MM.1S (cell line): ENCODE data around the gene FDX1.

Experiments used
- DNase-seq: peaks from one replicate; pipeline ENCODE4 v3.0.0-alpha.2; 2015
- H2AFZ ChIP-seq: fragments of 300-600 bp; sonication (generic); 2 replicates; pipeline ENCODE4 v1.6.0; 2016; ENCODE audit warnings: antibody characterized with exemption, low read length
- H3F3A ChIP-seq: fragments of 300-600 bp; sonication (generic); 2 replicates; pipeline ENCODE4 v1.6.1; 2016; ENCODE audit warnings: mild to moderate bottlenecking, antibody characterized with exemption, low read length, moderate library complexity, mixed read lengths; ENCODE audit not compliant: insufficient read depth
- H3K27ac ChIP-seq: fragments of 300-600 bp; sonication (generic); 2 replicates; pipeline ENCODE4 v1.5.1; 2016; ENCODE audit warnings: mild to moderate bottlenecking, low read length
- H3K27me3 ChIP-seq: fragments of 300-600 bp; sonication (generic); replicated peaks from 2 replicates; pipeline ENCODE4 v1.6.0; 2016; ENCODE audit warnings: low read length; ENCODE audit not compliant: insufficient read depth
- H3K36me3 ChIP-seq: fragments of 300-600 bp; sonication (generic); replicated peaks from 2 replicates; pipeline ENCODE4 v1.6.1; 2016; ENCODE audit warnings: mild to moderate bottlenecking, low read length, mixed read lengths; ENCODE audit not compliant: insufficient read depth
- H3K4me1 ChIP-seq: fragments of 300-600 bp; sonication (generic); 2 replicates; pipeline ENCODE4 v1.6.1; 2016; ENCODE audit warnings: low read length, mixed read lengths
- H3K4me2 ChIP-seq: fragments of 300-600 bp; sonication (generic); 2 replicates; pipeline ENCODE4 v1.6.0; 2016; ENCODE audit warnings: low read depth, low read length
- H3K4me3 ChIP-seq: fragments of 300-600 bp; sonication (generic); 2 replicates; pipeline ENCODE4 v1.5.1; 2016; ENCODE audit warnings: low read length, mixed read lengths
- H3K79me2 ChIP-seq: fragments of 300-600 bp; sonication (generic); 2 replicates; pipeline ENCODE4 v1.6.1; 2016; ENCODE audit warnings: mixed run types, low read length, mixed read lengths
- H3K9ac ChIP-seq: fragments of 300-600 bp; sonication (generic); 2 replicates; pipeline ENCODE4 v1.6.1; 2016; ENCODE audit warnings: low read length, mixed read lengths
- H3K9me2 ChIP-seq: fragments of 300-600 bp; sonication (generic); replicated peaks from 2 replicates; pipeline ENCODE4 v1.6.1; 2016; ENCODE audit warnings: mild to moderate bottlenecking, low read length, mixed read lengths; ENCODE audit not compliant: insufficient read depth
- H3K9me3 ChIP-seq: fragments of 300-600 bp; sonication (generic); replicated peaks from 2 replicates; pipeline ENCODE4 v1.6.1; 2016; ENCODE audit warnings: mild to moderate bottlenecking, low read length, mixed read lengths; ENCODE audit not compliant: insufficient read depth
- H4K20me1 ChIP-seq: fragments of 300-600 bp; sonication (generic); 2 replicates; pipeline ENCODE4 v1.6.1; 2016; ENCODE audit warnings: mild to moderate bottlenecking, low read length, moderate library complexity, mixed read lengths; ENCODE audit not compliant: insufficient read depth
- EZH2 ChIP-seq: fragments of 300-600 bp; sonication (generic); optimal IDR thresholded peaks from 2 replicates; pipeline ENCODE3; 2017; ENCODE audit warnings: low read depth, mild to moderate bottlenecking, antibody characterized with exemption, low read length, mixed read lengths
- EZH2phosphoT487 ChIP-seq: fragments of 300-600 bp; sonication (generic); IDR thresholded peaks from 2 replicates; pipeline ENCODE4 v1.6.1; 2018; ENCODE audit warnings: antibody characterized with exemption, low read length
- TF ChIP-seq, protein P1 (sequence below): fragments of 300-600 bp; sonication (generic); IDR thresholded peaks from 2 replicates; pipeline ENCODE4 v1.5.1; 2016; ENCODE audit warnings: antibody characterized with exemption, low read length, mixed read lengths

The FDX1 gene

DNA sequence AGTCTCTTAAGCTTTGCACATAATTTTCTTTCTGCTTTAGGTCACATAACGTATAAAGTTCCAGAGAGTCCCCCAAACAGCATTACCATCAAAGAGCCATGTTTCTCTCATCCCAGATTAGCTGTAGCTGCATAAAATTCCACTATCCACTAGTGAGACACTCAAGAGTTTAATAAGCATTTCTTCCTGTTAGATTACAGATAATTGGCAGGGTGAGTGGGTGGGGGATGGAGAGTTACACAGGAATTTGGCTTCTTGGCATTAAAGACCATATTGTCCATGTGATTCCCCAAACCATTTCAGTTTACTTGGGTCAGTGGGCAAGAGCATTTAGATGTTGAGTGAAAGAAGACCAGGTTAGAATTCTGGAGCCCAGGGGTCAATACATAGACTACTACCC, 82.3 kb downstream of the FDX1 start:
- TF ChIP-seq, protein P1, sequence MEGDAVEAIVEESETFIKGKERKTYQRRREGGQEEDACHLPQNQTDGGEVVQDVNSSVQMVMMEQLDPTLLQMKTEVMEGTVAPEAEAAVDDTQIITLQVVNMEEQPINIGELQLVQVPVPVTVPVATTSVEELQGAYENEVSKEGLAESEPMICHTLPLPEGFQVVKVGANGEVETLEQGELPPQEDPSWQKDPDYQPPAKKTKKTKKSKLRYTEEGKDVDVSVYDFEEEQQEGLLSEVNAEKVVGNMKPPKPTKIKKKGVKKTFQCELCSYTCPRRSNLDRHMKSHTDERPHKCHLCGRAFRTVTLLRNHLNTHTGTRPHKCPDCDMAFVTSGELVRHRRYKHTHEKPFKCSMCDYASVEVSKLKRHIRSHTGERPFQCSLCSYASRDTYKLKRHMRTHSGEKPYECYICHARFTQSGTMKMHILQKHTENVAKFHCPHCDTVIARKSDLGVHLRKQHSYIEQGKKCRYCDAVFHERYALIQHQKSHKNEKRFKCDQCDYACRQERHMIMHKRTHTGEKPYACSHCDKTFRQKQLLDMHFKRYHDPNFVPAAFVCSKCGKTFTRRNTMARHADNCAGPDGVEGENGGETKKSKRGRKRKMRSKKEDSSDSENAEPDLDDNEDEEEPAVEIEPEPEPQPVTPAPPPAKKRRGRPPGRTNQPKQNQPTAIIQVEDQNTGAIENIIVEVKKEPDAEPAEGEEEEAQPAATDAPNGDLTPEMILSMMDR = no peak
- no peak for TF ChIP-seq EZH2phosphoT487
- no peak for TF ChIP-seq EZH2
- DNase-seq = no peak
- Histone ChIP-seq H3K4me2 (no peak overlapping the region), H3K27me3 (no peaks in the 10 kb centered on the region), H3K9ac (no peak overlapping the region), H3K27ac (no peak overlapping the region), H3K36me3 (no peaks in the 10 kb centered on the region), H2AFZ (no peak overlapping the region), H3K9me2 (no peaks in the 10 kb centered on the region), H4K20me1 (no peaks in the 10 kb centered on the region), H3K4me1 (no peaks in the 10 kb centered on the region), H3K4me3 (no peak overlapping the region), H3K9me3 (no peaks in the 10 kb centered on the region), H3K79me2 (no peaks in the 10 kb centered on the region), H3F3A (no peaks in the 10 kb centered on the region)

DNA sequence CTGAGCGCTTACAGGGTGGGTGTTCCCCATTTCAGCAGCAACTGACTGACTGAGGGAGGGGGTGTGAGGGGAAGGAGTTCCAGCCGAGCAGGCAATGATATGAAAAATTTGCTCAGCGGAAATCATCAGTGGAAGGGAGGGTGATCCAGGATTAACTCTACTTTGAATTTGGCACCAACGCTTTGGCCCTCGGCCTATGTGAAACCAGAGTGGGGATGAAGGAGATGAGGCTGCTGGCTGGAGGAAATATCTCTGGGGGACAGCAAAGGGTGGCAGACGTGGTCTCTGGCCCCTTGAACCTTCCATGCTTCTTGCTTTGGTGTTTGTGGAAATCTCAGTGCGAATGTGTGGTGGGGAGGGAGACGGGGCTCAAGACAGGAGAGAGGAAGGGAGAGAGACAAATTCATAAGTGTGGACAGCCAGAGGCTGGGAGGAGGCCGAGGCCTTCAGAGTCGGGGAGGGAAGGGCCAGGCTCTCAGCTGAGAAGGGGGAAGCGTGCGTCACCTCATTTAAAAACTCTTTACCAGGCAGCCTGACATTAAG, 83.6 kb downstream of the FDX1 start:
- H3K27ac ChIP-seq = no peak overlapping the region
- no peaks in the 10 kb centered on the region for H4K20me1 ChIP-seq
- no peaks in the 10 kb centered on the region for H3K79me2 ChIP-seq
- no peak overlapping the region for H2AFZ ChIP-seq
- no peak for DNase-seq
- no peaks in the 10 kb centered on the region for H3K9me3 ChIP-seq
- H3K36me3 ChIP-seq = no peaks in the 10 kb centered on the region
- no peaks in the 10 kb centered on the region for H3K9me2 ChIP-seq
- TF ChIP-seq EZH2 (no peak), EZH2phosphoT487 (no peak)
- TF ChIP-seq, protein P1 = no peak
- no peaks in the 10 kb centered on the region for H3F3A ChIP-seq
- H3K4me2 ChIP-seq = no peak overlapping the region
- H3K27me3 ChIP-seq = no peaks in the 10 kb centered on the region
- no peaks in the 10 kb centered on the region for H3K4me1 ChIP-seq
- H3K4me3 ChIP-seq = no peak overlapping the region
- no peak overlapping the region for H3K9ac ChIP-seq

DNA sequence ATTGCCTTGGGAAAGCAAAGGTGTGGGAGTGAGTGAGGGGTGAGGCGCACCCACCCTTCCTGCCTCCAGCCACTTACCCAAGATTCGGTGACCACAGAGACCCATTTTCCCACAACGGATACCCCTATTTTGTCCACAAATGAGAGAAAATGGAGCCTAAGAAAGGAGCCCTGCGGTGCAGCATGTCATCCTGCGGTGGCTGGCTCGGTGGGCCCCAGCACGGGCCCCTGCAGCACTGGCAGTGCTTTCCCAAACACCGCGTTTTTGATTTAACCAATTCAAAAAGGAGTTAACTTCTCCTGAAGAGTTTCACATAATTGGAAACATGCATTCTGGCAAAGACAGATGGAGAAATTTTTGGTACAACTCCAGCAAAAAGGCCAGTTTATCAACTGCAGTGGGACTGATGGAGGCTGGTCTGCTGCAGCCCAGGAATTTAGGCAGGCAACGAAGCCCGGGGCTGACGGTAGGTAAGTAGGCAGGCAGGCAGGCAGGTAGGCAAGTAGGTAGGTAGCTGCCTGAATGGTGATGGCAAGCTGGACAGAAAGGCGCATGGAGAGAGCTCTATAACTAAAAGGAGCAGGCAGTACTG, 84.2 kb downstream of the FDX1 start:
- Histone ChIP-seq H3K9me3 (no peaks in the 10 kb centered on the region), H3K79me2 (no peaks in the 10 kb centered on the region), H2AFZ (no peak overlapping the region), H3K36me3 (no peaks in the 10 kb centered on the region), H3K27ac (no peak overlapping the region), H4K20me1 (no peaks in the 10 kb centered on the region), H3K9me2 (no peaks in the 10 kb centered on the region), H3K4me2 (no peak overlapping the region), H3K4me3 (no peak overlapping the region), H3K4me1 (no peaks in the 10 kb centered on the region), H3F3A (no peaks in the 10 kb centered on the region), H3K9ac (no peak overlapping the region), H3K27me3 (no peaks in the 10 kb centered on the region)
- TF ChIP-seq EZH2 (no peak), EZH2phosphoT487 (no peak)
- TF ChIP-seq, protein P1 = no peak
- no peak for DNase-seq
